ENCODE measurements around the gene SIN3A. TPM values are rescaled to one million over a fixed set of nuclear protein-coding genes. Genes with fewer than 3 reads are reported as not detected.
A peak's percentile ranks its signal among the peaks of the same experiment; 100 is the strongest.

Gene SIN3A
- total RNA-seq, 1 donor from 2014 or later, result 33.4 TPM

- H3K4me3 ChIP-seq (ENCODE audit: low read depth, low read length), result peak overlapping the region; percentile 69
- no peak for TF ChIP-seq CTCF (conservative IDR thresholded peaks at IDR 0.05; ENCODE audit: low read depth, low read length)
- no peak for DNase-seq (ENCODE audit: low read depth)
Observed at GRCh38 chr15:75454471-75455378, 3.2 kb upstream of the SIN3A start.

GRCh38 chr15:75453703-75454470 is 2.4 kb upstream of the SIN3A start:
- peak overlapping the region; percentile 69 for H3K4me3 ChIP-seq (ENCODE audit: low read depth, low read length)
- peak; percentile 97 for DNase-seq (ENCODE audit: low read depth)
- TF ChIP-seq CTCF (conservative IDR thresholded peaks at IDR 0.05; ENCODE audit: low read depth, low read length), result no peak

GRCh38 chr15:75452865-75453702 is 1.6 kb upstream of the SIN3A start:
- DNase-seq (ENCODE audit: low read depth), result no peak
- H3K4me3 ChIP-seq (ENCODE audit: low read depth, low read length), result peak overlapping the region; percentile 62
- peak; percentile 32 for TF ChIP-seq CTCF (conservative IDR thresholded peaks at IDR 0.05; ENCODE audit: low read depth, low read length)

- no peak for DNase-seq (ENCODE audit: low read depth)
- TF ChIP-seq CTCF (conservative IDR thresholded peaks at IDR 0.05; ENCODE audit: low read depth, low read length), result no peak
- peak overlapping the region; percentile 62 for H3K4me3 ChIP-seq (ENCODE audit: low read depth, low read length)
Observed at GRCh38 chr15:75452364-75452864, 924 bp upstream of the SIN3A start.

- no peak for TF ChIP-seq CTCF (conservative IDR thresholded peaks at IDR 0.05; ENCODE audit: low read depth, low read length)
- peak overlapping the region; percentile 83 for H3K4me3 ChIP-seq (ENCODE audit: low read depth, low read length)
- no peak for DNase-seq (ENCODE audit: low read depth)
Observed at GRCh38 chr15:75451202-75451673, 252 bp downstream of the SIN3A start.
